NCI-H748 treated with DMSO at 0.1 percent for 48 hours (cell line): ENCODE measurements around the gene COG5.
"Not testable (repeated sequence)": the region's sequence is repeated elsewhere in the genome, so short reads cannot be mapped to it uniquely, and the experiment has no call there.

ENCODE experiments used
- DNase-seq: peaks from one replicate; lab custom pipeline; 2025; lab: John Stamatoyannopoulos, UW

The COG5 gene

GRCh38 chr7:107179326-107180164 is 384.2 kb downstream of the COG5 start:
- no peak for DNase-seq

GRCh38 chr7:107173691-107174406 is 389.9 kb downstream of the COG5 start:
- DNase-seq, result no peak

- DNase-seq, result peak; percentile 32
Observed at GRCh38 chr7:107173191-107173590, 390.5 kb downstream of the COG5 start.

- no peak for DNase-seq
Observed at GRCh38 chr7:107172276-107173032, 391.3 kb downstream of the COG5 start.

- no peak for DNase-seq
Observed at GRCh38 chr7:107171496-107171895, 392.2 kb downstream of the COG5 start.

- peak; percentile 56 for DNase-seq
Observed at GRCh38 chr7:107170051-107170915, 393.4 kb downstream of the COG5 start.

GRCh38 chr7:107169120-107170050 is 394.3 kb downstream of the COG5 start:
- DNase-seq, result peak; percentile 94

- DNase-seq, result peak; percentile 97
Observed at GRCh38 chr7:107168233-107169119, 395.2 kb downstream of the COG5 start, which contains the start of gene HBP1. HBP1 (plus strand) TSS chr7:107169003; CDS start chr7:107179894, 10,891 bp downstream.

- DNase-seq, result peak; percentile 56
Observed at GRCh38 chr7:107167483-107168232, 396.1 kb downstream of the COG5 start.

GRCh38 chr7:107166736-107167426 is 396.8 kb downstream of the COG5 start:
- DNase-seq, result no peak

- no peak for DNase-seq
Observed at GRCh38 chr7:107165341-107165740, 398.4 kb downstream of the COG5 start.

- no peak for DNase-seq
Observed at GRCh38 chr7:107164092-107164491, 399.6 kb downstream of the COG5 start.

GRCh38 chr7:107162475-107162874 is 401.2 kb downstream of the COG5 start:
- no peak for DNase-seq

GRCh38 chr7:107161415-107161814 is 402.3 kb downstream of the COG5 start:
- no peak for DNase-seq

- no peak for DNase-seq
Observed at GRCh38 chr7:107160389-107160788, 403.3 kb downstream of the COG5 start.

GRCh38 chr7:107158028-107158427 is 405.7 kb downstream of the COG5 start:
- DNase-seq, result no peak

GRCh38 chr7:107157091-107157490 is 406.6 kb downstream of the COG5 start:
- no peak for DNase-seq

- not testable (repeated sequence) for DNase-seq
Observed at GRCh38 chr7:107155726-107156125, 408.0 kb downstream of the COG5 start.
